ENCODE measurements around the gene JARID2.

The JARID2 gene

DNA sequence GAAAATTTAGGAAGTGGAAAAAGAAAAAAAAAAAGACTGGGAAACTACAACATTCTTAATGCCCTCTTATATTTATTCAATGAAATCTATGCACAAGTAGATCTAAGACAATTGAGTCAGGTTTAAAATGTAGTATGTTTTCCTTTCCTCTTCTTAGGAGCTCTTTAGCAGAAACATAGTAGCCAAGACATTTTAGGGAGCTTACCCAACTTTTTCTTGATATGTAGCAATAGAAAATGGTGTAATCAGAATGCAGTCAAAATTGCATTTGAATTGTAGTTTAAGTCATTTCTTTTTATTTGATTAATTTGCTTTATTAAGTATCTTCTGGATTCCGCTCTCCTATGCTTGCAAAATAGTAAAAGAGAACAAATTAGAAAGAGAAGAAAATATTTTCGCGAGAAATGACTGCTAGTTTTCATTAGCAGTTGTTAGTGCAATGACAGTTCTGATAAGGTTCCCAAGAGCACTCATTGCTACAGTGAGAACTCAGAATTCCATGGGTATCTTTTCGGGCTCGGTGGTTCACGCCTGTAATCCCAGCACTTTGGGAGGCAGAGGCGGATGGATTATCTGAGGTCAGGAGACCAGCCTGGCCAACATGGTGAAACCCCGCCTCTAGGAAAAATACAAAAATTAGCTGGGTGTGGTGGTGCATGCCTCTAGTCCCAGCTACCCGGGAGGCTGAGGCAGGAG lies 52.2 kb downstream of the JARID2 start:
- TF ChIP-seq CTCF (IDR thresholded peaks at IDR 0.05; ENCODE audit: poor library complexity, severe bottlenecking), result no peak
- Histone ChIP-seq H3K36me3 (ENCODE audit: low read depth) (no peaks in the 10 kb centered on the region), H3K4me3 (ENCODE audit: severe bottlenecking) (no peak overlapping the region), H3K4me1 (ENCODE audit: insufficient read depth, poor library complexity, severe bottlenecking) (peaks cover 16% of the 10 kb centered on the region), H3K27me3 (ENCODE audit: insufficient read depth, poor library complexity, severe bottlenecking) (no peaks in the 10 kb centered on the region), H3K9me3 (ENCODE audit: severe bottlenecking) (no peaks in the 10 kb centered on the region), H3K27ac (ENCODE audit: poor library complexity, severe bottlenecking) (no peak overlapping the region)
- DNase-seq (ENCODE audit: low spot score) (no peak), ATAC-seq (ENCODE audit: low read depth) (no peak)

GRCh38 chr6:15299430-15300131 lies 53.7 kb downstream of the JARID2 start:
- Histone ChIP-seq H3K27ac (ENCODE audit: poor library complexity, severe bottlenecking) (no peak overlapping the region), H3K36me3 (ENCODE audit: low read depth) (no peaks in the 10 kb centered on the region), H3K9me3 (ENCODE audit: severe bottlenecking) (no peaks in the 10 kb centered on the region), H3K27me3 (ENCODE audit: insufficient read depth, poor library complexity, severe bottlenecking) (no peaks in the 10 kb centered on the region), H3K4me3 (ENCODE audit: severe bottlenecking) (no peak overlapping the region), H3K4me1 (ENCODE audit: insufficient read depth, poor library complexity, severe bottlenecking) (peaks cover 16% of the 10 kb centered on the region)
- DNase-seq (ENCODE audit: low spot score) (no peak), ATAC-seq (ENCODE audit: low read depth) (peak; percentile 51; the same call in 1 of the 3 replicates)
- TF ChIP-seq CTCF (IDR thresholded peaks at IDR 0.05; ENCODE audit: poor library complexity, severe bottlenecking), result no peak

DNA sequence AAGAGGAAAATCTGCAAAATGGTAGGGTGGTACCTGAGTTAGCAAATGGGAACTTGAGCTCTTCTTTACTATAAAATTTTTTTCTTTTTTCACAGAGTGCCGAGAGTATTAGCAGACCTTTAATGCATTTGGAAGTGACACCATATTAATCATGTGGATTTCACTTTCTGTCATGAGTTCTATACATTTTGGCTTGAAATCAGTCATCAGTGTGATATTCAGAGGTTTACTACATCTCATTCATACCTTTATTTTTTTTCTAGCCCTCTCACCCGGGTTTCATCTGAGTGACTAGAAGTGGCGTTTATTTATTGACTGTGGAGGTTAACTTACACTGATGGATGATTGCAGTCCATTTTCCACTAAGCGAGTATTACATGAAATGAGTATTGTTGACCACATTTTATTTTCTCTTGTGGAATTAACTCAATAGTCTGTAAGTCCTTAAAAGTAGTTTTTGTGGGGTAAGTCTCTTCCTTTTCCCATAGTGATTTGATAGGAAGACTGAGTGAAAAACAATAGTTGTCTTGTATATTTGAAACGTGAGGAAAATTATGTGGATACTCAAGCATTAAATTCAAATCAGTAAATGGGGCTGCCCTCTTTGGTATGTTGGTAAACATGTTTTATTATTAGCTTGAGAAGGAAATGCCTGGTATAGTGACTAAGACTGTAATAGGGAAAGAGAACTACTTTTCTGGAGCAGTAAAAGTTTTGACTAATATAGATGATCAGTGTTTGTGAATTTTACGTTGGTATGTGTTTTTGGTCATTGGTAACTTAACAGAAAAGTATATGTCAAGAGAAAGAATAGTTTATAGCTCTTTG lies 55.5 kb downstream of the JARID2 start:
- no peaks in the 10 kb centered on the region for H3K9me3 ChIP-seq (ENCODE audit: severe bottlenecking)
- ATAC-seq (ENCODE audit: low read depth) (no peak), DNase-seq (ENCODE audit: low spot score) (no peak)
- TF ChIP-seq CTCF (IDR thresholded peaks at IDR 0.05; ENCODE audit: poor library complexity, severe bottlenecking), result no peak
- H3K27ac ChIP-seq (ENCODE audit: poor library complexity, severe bottlenecking), result no peak overlapping the region
- H3K4me3 ChIP-seq (ENCODE audit: severe bottlenecking), result no peak overlapping the region
- H3K27me3 ChIP-seq (ENCODE audit: insufficient read depth, poor library complexity, severe bottlenecking), result no peaks in the 10 kb centered on the region
- H3K36me3 ChIP-seq (ENCODE audit: low read depth), result no peaks in the 10 kb centered on the region
- peaks cover 17% of the 10 kb centered on the region for H3K4me1 ChIP-seq (ENCODE audit: insufficient read depth, poor library complexity, severe bottlenecking)

GRCh38 chr6:15303162-15303919 lies 57.5 kb downstream of the JARID2 start:
- Histone ChIP-seq H3K27ac (ENCODE audit: poor library complexity, severe bottlenecking) (no peak overlapping the region), H3K27me3 (ENCODE audit: insufficient read depth, poor library complexity, severe bottlenecking) (no peaks in the 10 kb centered on the region), H3K4me3 (ENCODE audit: severe bottlenecking) (no peak overlapping the region), H3K9me3 (ENCODE audit: severe bottlenecking) (no peaks in the 10 kb centered on the region), H3K36me3 (ENCODE audit: low read depth) (no peaks in the 10 kb centered on the region), H3K4me1 (ENCODE audit: insufficient read depth, poor library complexity, severe bottlenecking) (peaks cover 20% of the 10 kb centered on the region)
- ATAC-seq (ENCODE audit: low read depth), result no peak
- no peak for DNase-seq (ENCODE audit: low spot score)
- TF ChIP-seq CTCF (IDR thresholded peaks at IDR 0.05; ENCODE audit: poor library complexity, severe bottlenecking), result no peak
